Body of pancreas (tissue), 4 donors: ENCODE data around the gene GSS.

Experiments used
- CTCF ChIP-seq, 7 experiments: fragments of 450-650 bp in 4 of 7; fragments of 200-600 bp in 3 of 7; sonication (generic) in 3 of 7; IDR thresholded peaks; one replicate each; pipeline ENCODE4 v1.5.1; 2016 to 2019; ENCODE audit warnings: antibody characterized with exemption in 7 of 7
- POLR2A ChIP-seq, 3 donors: fragments of 450-650 bp; IDR thresholded peaks; one replicate each; pipeline ENCODE4 v1.6.1; 2016; ENCODE audit warnings: antibody characterized with exemption in 3 of 3, mild to moderate bottlenecking in 2 of 3

GRCh38 chr20:34989670-34990069, 34.1 kb upstream of the GSS start:
- TF ChIP-seq CTCF (IDR thresholded peaks at IDR 0.05) (no peak), POLR2A (IDR thresholded peaks at IDR 0.05) (no peak)
